HepG2 (cell line): ENCODE measurements around the gene CCDC7. TPM values are rescaled to one million over a fixed set of nuclear protein-coding genes. Genes with fewer than 3 reads are reported as not detected.

Experiments used
- ATAC-seq: fragments of 200-7000 bp; cut with Tn5 transposase; 3 replicates; pipeline ENCODE4 v1.9.1; 2020; ENCODE audit warnings: mild to moderate bottlenecking, moderate library complexity
- BruUV-seq: library from RNA; stranded (reverse); fragments of 400-500 nt; replicated peaks from 2 replicates; lab custom pipeline; 2021; lab: Mats Ljungman, UMichigan
- CTCF ChIA-PET: fragments of 300-600 bp; formaldehyde crosslinking; extraction: SDS; loops from one replicate; lab custom pipeline; 2021; ENCODE audit warnings: low total read pairs, inconsistent platforms, low intra/inter-chr PET ratio; lab: Yijun Ruan, JAX
- POLR2A ChIA-PET: fragments of 350-600 bp; sonication (Branson Sonifier 250); formaldehyde crosslinking; loops from one replicate; lab custom pipeline; 2020; ENCODE audit warnings: antibody characterized with exemption, inconsistent platforms; lab: Yijun Ruan, JAX
- DNase-seq: peaks from one replicate; pipeline ENCODE4 v3.0.0-alpha.2; 2015; ENCODE audit warnings: low spot score
- FAIRE-seq: peaks from 3 replicates; lab custom pipeline; 2011; peaks lifted over from hg19 to GRCh38; lab: Jason Lieb, UNC
- H2AFZ ChIP-seq: one replicate; pipeline ENCODE4 v1.6.1; 2011; ENCODE audit warnings: low read length, inconsistent platforms
- H3K27ac ChIP-seq: fragments of 300-600 bp; 3 replicates; pipeline ENCODE4 v1.8.0; 2011; ENCODE audit warnings: mixed run types, mild to moderate bottlenecking, mixed read lengths, low read length, inconsistent platforms; ENCODE audit not compliant: insufficient read depth; ENCODE audit errors: extremely low read length
- H3K27me3 ChIP-seq, 2 experiments: fragments of 200-600 bp in 1 of 2; 2 replicates in 1 of 2; 3 replicates in 1 of 2; pipeline versions ENCODE4 v1.6.0 to v1.8.0; 2011; ENCODE audit warnings: low read length in 2 of 2, mild to moderate bottlenecking in 2 of 2, moderate library complexity in 2 of 2, inconsistent platforms in 1 of 2; ENCODE audit not compliant: insufficient read depth in 2 of 2, control insufficient read depth in 1 of 2
- H3K36me3 ChIP-seq, 2 experiments: fragments of 200-600 bp in 1 of 2; replicated peaks in 1 of 2; 2 replicates in 1 of 2; 3 replicates in 1 of 2; pipeline versions ENCODE4 v1.5.1 to v1.8.0; 2011; ENCODE audit warnings: low read length in 2 of 2, inconsistent platforms in 1 of 2; ENCODE audit not compliant: insufficient read depth in 2 of 2, control insufficient read depth in 1 of 2
- H3K4me1 ChIP-seq: 2 replicates; pipeline ENCODE4 v1.5.1; 2012; ENCODE audit warnings: low read length, inconsistent platforms; ENCODE audit not compliant: insufficient read depth
- H3K4me2 ChIP-seq: 2 replicates; pipeline ENCODE4 v1.6.0; 2011; ENCODE audit warnings: low read depth, low read length, inconsistent platforms
- H3K4me3 ChIP-seq, 3 experiments: fragments of 200-600 bp in 1 of 3; sonication (generic), shearing (Covaris generic) in 1 of 3; replicated peaks in 1 of 3; 2 replicates each; pipeline ENCODE4 v1.5.1; 2011 to 2016; ENCODE audit warnings: low read length in 3 of 3, inconsistent platforms in 2 of 3, low read depth in 2 of 3, mild to moderate bottlenecking in 2 of 3, control low read depth in 1 of 3, mixed read lengths in 1 of 3; ENCODE audit not compliant: insufficient read depth in 1 of 3
- H3K79me2 ChIP-seq: one replicate; pipeline ENCODE4 v1.6.1; 2011; ENCODE audit warnings: low read length, inconsistent platforms; ENCODE audit not compliant: insufficient read depth
- H3K9ac ChIP-seq: 2 replicates; pipeline ENCODE4 v1.6.0; 2011; ENCODE audit warnings: mild to moderate bottlenecking, low read depth, low read length, inconsistent platforms; ENCODE audit not compliant: insufficient read depth
- H3K9me3 ChIP-seq: 2 replicates; pipeline ENCODE4 v1.5.1; 2012; ENCODE audit warnings: mild to moderate bottlenecking, low read length
- H4K20me1 ChIP-seq: 2 replicates; pipeline ENCODE4 v1.6.0; 2011; ENCODE audit warnings: inconsistent platforms, mild to moderate bottlenecking, low read length, moderate library complexity; ENCODE audit not compliant: insufficient read depth
- CCDC6 ChIP-seq: sonication (generic); formaldehyde crosslinking; IDR thresholded peaks from 2 replicates; pipeline ENCODE4 v1.8.1; 2022; ENCODE audit warnings: mild to moderate bottlenecking, missing genetic modification reagents, moderate library complexity
- CEBPG ChIP-seq: IDR thresholded peaks from 2 replicates; pipeline ENCODE4 v1.6.1; 2016
- DMTF1 ChIP-seq: sonication (generic); formaldehyde crosslinking; IDR thresholded peaks from 2 replicates; pipeline ENCODE4 v1.4.0; 2020; ENCODE audit warnings: mild to moderate bottlenecking, missing genetic modification reagents
- FOXP4 ChIP-seq: sonication (generic); formaldehyde crosslinking; IDR thresholded peaks from 2 replicates; pipeline ENCODE4 v1.4.0; 2020; ENCODE audit warnings: missing genetic modification reagents
- GPBP1L1 ChIP-seq: sonication (generic); formaldehyde crosslinking; IDR thresholded peaks from 2 replicates; pipeline ENCODE4 v1.5.0; 2020; ENCODE audit warnings: mild to moderate bottlenecking, missing genetic modification reagents
- KLF13 ChIP-seq: sonication (generic); formaldehyde crosslinking; IDR thresholded peaks from 2 replicates; pipeline ENCODE4 v1.4.0; 2020; ENCODE audit warnings: mild to moderate bottlenecking, missing genetic modification reagents
- MED1 ChIP-seq: sonication (generic); formaldehyde crosslinking; IDR thresholded peaks from 2 replicates; pipeline ENCODE4 v1.4.0; 2020; ENCODE audit warnings: missing genetic modification reagents
- MXI1 ChIP-seq: IDR thresholded peaks from 3 replicates; pipeline ENCODE4 v1.6.1; 2012; ENCODE audit warnings: low read depth, low read length, inconsistent platforms, borderline replicate concordance
- PCBP2 ChIP-seq: fragments of 200-400 bp; formaldehyde crosslinking; optimal IDR thresholded peaks from 2 replicates; pipeline ENCODE3; 2018; ENCODE audit warnings: low read length, low read depth; ENCODE audit not compliant: poor library complexity, severe bottlenecking
- SOX5 ChIP-seq: IDR thresholded peaks from 2 replicates; pipeline ENCODE4 v1.6.1; 2016; ENCODE audit warnings: borderline replicate concordance
- SRSF9 ChIP-seq: fragments of 200-400 bp; formaldehyde crosslinking; IDR thresholded peaks from 2 replicates; pipeline ENCODE4 v1.6.1; 2018; ENCODE audit warnings: borderline replicate concordance, mild to moderate bottlenecking, low read depth, low read length; ENCODE audit not compliant: insufficient read depth, poor library complexity, severe bottlenecking
- ZNF121 ChIP-seq: sonication (generic); formaldehyde crosslinking; IDR thresholded peaks from 2 replicates; pipeline ENCODE4 v1.5.0; 2020; ENCODE audit warnings: mild to moderate bottlenecking, missing genetic modification reagents
- ZNF335 ChIP-seq: sonication (generic); formaldehyde crosslinking; IDR thresholded peaks from 2 replicates; pipeline ENCODE4 v1.4.0; 2020; ENCODE audit warnings: missing genetic modification reagents
- ZNF431 ChIP-seq: sonication (generic); formaldehyde crosslinking; IDR thresholded peaks from 2 replicates; pipeline ENCODE4 v1.9.0; 2022; ENCODE audit warnings: missing genetic modification reagents, low read depth, mild to moderate bottlenecking, borderline replicate concordance
- ZNF768 ChIP-seq: sonication (generic); formaldehyde crosslinking; IDR thresholded peaks from 2 replicates; pipeline ENCODE4 v1.4.0; 2020; ENCODE audit warnings: missing genetic modification reagents
- WGBS: methylation state at CpG from one replicate; pipeline ENCODE4 v1.1.6; 2017; ENCODE audit warnings: low lambda C conversion rate; 5-methylcytosine and 5-hydroxymethylcytosine counted together
- in situ Hi-C: cut with HindIII; loops from 2 replicates; pipeline ENCODE4 v1.10.0; 2017; ENCODE audit warnings: low pct_unique_long_range_greater_than_20kb; ENCODE audit not compliant: extremely low pct_ligation_motif_present
- intact Hi-C: fragments of 100-400 bp; cut with micrococcal nuclease; formaldehyde crosslinking; loops from one replicate; pipeline ENCODE4 v1.10.0; 2022; ENCODE audit not compliant: unreplicated experiment
- polyA plus RNA-seq, 8 experiments: library from polyadenylated mRNA; depleted of rRNA in 3 of 8; stranded (reverse) in 7 of 8; unstranded in 1 of 8; fragments of >200 nt; fragmentation: Illumina TruSeq in 4 of 8; extraction: Trizol in 4 of 8; gene quantifications; 2 replicates each; pipeline versions ENCODE4 v1.2.1 to v1.2.3, GENCODE V29; 2011 to 2016; ENCODE audit warnings: low read depth in 4 of 8, missing spikeins in 1 of 8, mixed read lengths in 1 of 8; ENCODE audit not compliant: insufficient read depth in 1 of 8
- total RNA-seq, 5 experiments: library from RNA; depleted of rRNA; stranded (reverse); fragments of >200 nt; fragmentation: Illumina TruSeq; extraction: Trizol; gene quantifications; 2 replicates each; pipeline ENCODE4 v1.2.3, GENCODE V29; 2016; ENCODE audit warnings: low read depth in 1 of 5

The CCDC7 gene
- total and polyA plus RNA-seq, 2 of the 13 experiments (the other 11 are each of a cell fraction or from before 2014, with no cell fraction given) = 0.40 to 1.8 TPM

GRCh38 chr10:32851301-32851700 is 405.4 kb downstream of the CCDC7 start:
- intact Hi-C loops = no loop called here
- TF ChIP-seq KLF13 = no peak
- TF ChIP-seq, all 625 proteins: peak for 0
- H3K36me3 ChIP-seq = no peaks in the 10 kb centered on the region
- no peaks in the 10 kb centered on the region for H3K27me3 ChIP-seq
- 0% methylated on average over 1 of the region's 1 CpG for WGBS
- no peaks in the 10 kb centered on the region for H4K20me1 ChIP-seq
- no TSS peak for BruUV-seq
- POLR2A ChIA-PET = no interaction called here
- DNase-seq (no peak), FAIRE-seq (no peak), ATAC-seq (no peak)
- H3K4me3 ChIP-seq = no peak overlapping the region
- no peak overlapping the region for H3K9ac ChIP-seq
- no peak overlapping the region for H3K4me2 ChIP-seq
- H3K27ac ChIP-seq = no peak overlapping the region
- CTCF ChIA-PET = no interaction called here
- H3K4me1 ChIP-seq = no peaks in the 10 kb centered on the region
- in situ Hi-C loops = no loop called here
- no peaks in the 10 kb centered on the region for H3K9me3 ChIP-seq
- no peaks in the 10 kb centered on the region for H3K79me2 ChIP-seq
- no peak overlapping the region for H2AFZ ChIP-seq

GRCh38 chr10:32854435-32854834 is 408.5 kb downstream of the CCDC7 start:
- CTCF ChIA-PET = no interaction called here
- 22% methylated on average over 2 of the region's 2 CpGs for WGBS
- H2AFZ ChIP-seq = no peak overlapping the region
- no TSS peak for BruUV-seq
- no peaks in the 10 kb centered on the region for H3K79me2 ChIP-seq
- no peak overlapping the region for H3K4me3 ChIP-seq
- H3K27me3 ChIP-seq = no peaks in the 10 kb centered on the region
- no peak overlapping the region for H3K4me2 ChIP-seq
- no peaks in the 10 kb centered on the region for H3K36me3 ChIP-seq
- POLR2A ChIA-PET = no interaction called here
- in situ Hi-C loops = no loop called here
- no peaks in the 10 kb centered on the region for H3K4me1 ChIP-seq
- ATAC-seq = no peak
- no peaks in the 10 kb centered on the region for H4K20me1 ChIP-seq
- no peaks in the 10 kb centered on the region for H3K9me3 ChIP-seq
- intact Hi-C loops = no loop called here
- no peak for FAIRE-seq
- no peak for DNase-seq
- H3K27ac ChIP-seq = no peak overlapping the region
- H3K9ac ChIP-seq = no peak overlapping the region
- TF ChIP-seq MED1 (no peak), CEBPG (CRISPR knock-in tag) (no peak), FOXP4 (no peak), PCBP2 (no peak), ZNF431 (CRISPR knock-in tag) (no peak), DMTF1 (no peak), SRSF9 (no peak), ZNF768 (CRISPR knock-in tag) (no peak), CCDC6 (CRISPR knock-in tag) (no peak), MXI1 (no peak), SOX5 (no peak), ZNF121 (CRISPR knock-in tag) (no peak), ZNF335 (no peak), GPBP1L1 (CRISPR knock-in tag) (no peak)
